ENCODE results near the gene FAH.

DNA sequence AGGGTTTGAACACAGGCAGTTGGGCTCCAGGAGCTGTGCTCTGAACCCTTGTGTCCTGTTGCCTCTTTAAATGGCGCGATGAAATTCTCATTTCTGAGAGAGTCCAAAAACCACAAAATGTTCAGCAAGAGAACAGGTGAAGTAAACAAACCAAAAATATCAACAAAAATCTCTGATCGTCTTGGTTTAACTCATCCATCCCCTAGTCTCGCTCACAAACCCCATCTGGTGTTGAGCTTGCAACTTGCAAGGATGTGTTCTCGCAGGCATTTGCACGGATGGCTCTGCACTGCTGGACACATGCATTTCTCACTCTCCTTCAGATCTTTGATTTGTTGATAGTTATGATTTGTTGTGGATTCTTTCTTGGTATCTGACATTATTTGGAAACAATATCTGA is 31.1 kb downstream of the FAH start:
- TF ChIP-seq, protein P1, sequence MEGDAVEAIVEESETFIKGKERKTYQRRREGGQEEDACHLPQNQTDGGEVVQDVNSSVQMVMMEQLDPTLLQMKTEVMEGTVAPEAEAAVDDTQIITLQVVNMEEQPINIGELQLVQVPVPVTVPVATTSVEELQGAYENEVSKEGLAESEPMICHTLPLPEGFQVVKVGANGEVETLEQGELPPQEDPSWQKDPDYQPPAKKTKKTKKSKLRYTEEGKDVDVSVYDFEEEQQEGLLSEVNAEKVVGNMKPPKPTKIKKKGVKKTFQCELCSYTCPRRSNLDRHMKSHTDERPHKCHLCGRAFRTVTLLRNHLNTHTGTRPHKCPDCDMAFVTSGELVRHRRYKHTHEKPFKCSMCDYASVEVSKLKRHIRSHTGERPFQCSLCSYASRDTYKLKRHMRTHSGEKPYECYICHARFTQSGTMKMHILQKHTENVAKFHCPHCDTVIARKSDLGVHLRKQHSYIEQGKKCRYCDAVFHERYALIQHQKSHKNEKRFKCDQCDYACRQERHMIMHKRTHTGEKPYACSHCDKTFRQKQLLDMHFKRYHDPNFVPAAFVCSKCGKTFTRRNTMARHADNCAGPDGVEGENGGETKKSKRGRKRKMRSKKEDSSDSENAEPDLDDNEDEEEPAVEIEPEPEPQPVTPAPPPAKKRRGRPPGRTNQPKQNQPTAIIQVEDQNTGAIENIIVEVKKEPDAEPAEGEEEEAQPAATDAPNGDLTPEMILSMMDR (conservative IDR thresholded peaks at IDR 0.05; ENCODE audit: low read length) = 0 out of 2 replicates have a peak, but pooled peaks have one; percentile 17
- no peak for TF ChIP-seq EZH2phosphoT487 (IDR thresholded peaks at IDR 0.05; ENCODE audit: borderline replicate concordance)
